Measurements from ENCODE around the gene ZDHHC17.

Gene ZDHHC17

DNA sequence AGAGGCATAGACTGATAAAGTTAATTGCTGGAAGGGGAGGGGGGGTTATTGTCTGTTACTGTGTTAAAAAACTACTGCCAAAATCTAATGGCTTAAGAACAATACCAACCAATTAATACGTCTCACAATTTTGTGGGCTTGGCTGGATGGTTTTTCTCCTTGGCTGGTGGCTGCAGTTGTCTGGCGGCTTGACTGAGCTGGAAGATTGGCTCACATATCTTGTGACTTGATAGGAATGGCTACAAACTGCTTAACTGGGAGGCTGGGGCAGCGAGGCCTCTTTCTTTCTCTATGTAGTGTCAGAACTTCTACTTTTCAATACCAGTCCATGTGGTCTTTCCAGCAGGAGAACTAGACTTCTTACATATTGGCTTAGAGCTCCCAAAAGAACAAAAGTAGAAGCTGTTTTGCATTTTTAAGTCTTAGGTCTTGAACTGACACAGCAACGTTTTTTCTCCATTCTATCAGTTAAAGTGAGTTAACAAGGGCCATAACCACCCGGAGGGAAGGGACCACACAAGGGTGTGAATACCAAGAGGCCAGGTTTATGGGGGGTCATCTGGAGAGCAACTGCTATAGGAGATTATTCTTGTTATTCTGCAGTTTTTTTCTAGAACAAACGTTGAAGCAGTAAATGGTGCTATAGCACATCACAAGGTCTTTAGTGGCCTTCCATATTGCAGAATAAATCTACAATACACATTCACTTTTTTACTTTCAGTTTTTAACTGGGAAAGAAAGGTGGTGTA is 46.9 kb downstream of the ZDHHC17 start:
- H3K4me2 ChIP-seq = no peak overlapping the region
- no peak overlapping the region for H3K9ac ChIP-seq
- no peaks in the 10 kb centered on the region for H3K79me2 ChIP-seq (ENCODE audit: insufficient read depth, low read depth)
- H3K4me3 ChIP-seq (IDR thresholded peaks at IDR 0.05; ENCODE audit: insufficient read depth, low read depth, low read length) = no peak overlapping the region
- no peaks in the 10 kb centered on the region for H4K20me1 ChIP-seq (ENCODE audit: insufficient read depth)
- no peak overlapping the region for H2AFZ ChIP-seq (ENCODE audit: low read depth)
- H3K36me3 ChIP-seq (ENCODE audit: insufficient read depth) = no peaks in the 10 kb centered on the region
- no peak overlapping the region for H3K27ac ChIP-seq
- no peaks in the 10 kb centered on the region for H3K27me3 ChIP-seq (ENCODE audit: insufficient read depth, low read depth)
- TF ChIP-seq, protein P1, sequence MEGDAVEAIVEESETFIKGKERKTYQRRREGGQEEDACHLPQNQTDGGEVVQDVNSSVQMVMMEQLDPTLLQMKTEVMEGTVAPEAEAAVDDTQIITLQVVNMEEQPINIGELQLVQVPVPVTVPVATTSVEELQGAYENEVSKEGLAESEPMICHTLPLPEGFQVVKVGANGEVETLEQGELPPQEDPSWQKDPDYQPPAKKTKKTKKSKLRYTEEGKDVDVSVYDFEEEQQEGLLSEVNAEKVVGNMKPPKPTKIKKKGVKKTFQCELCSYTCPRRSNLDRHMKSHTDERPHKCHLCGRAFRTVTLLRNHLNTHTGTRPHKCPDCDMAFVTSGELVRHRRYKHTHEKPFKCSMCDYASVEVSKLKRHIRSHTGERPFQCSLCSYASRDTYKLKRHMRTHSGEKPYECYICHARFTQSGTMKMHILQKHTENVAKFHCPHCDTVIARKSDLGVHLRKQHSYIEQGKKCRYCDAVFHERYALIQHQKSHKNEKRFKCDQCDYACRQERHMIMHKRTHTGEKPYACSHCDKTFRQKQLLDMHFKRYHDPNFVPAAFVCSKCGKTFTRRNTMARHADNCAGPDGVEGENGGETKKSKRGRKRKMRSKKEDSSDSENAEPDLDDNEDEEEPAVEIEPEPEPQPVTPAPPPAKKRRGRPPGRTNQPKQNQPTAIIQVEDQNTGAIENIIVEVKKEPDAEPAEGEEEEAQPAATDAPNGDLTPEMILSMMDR (conservative IDR thresholded peaks at IDR 0.05; ENCODE audit: low read depth, low read length) = no peak
- no peaks in the 10 kb centered on the region for H3K4me1 ChIP-seq (ENCODE audit: low read depth, poor library complexity, severe bottlenecking)

DNA sequence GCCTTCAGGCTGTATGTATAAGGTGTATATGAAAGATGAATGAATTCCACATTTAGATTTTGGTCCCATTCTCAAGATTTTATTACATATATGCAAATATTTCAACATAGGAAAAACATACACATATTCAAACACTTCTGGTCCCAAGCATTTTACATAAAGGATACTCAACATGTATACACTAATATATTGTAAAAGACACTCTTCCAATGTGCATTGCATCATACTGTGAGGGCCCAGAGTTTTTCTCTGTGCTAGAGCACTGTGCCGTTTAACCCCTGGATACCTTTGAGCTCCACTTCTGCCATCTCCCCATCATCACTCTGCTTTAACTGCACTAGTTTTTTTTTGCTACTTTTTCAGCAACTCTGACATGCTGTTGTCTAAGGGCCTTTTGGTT is 48.1 kb downstream of the ZDHHC17 start:
- Histone ChIP-seq H2AFZ (ENCODE audit: low read depth) (no peak overlapping the region), H3K79me2 (ENCODE audit: insufficient read depth, low read depth) (no peaks in the 10 kb centered on the region), H3K4me1 (ENCODE audit: low read depth, poor library complexity, severe bottlenecking) (no peaks in the 10 kb centered on the region), H3K9ac (no peak overlapping the region), H3K36me3 (ENCODE audit: insufficient read depth) (no peaks in the 10 kb centered on the region), H3K4me2 (no peak overlapping the region), H3K27ac (no peak overlapping the region), H3K27me3 (ENCODE audit: insufficient read depth, low read depth) (no peaks in the 10 kb centered on the region), H4K20me1 (ENCODE audit: insufficient read depth) (no peaks in the 10 kb centered on the region), H3K4me3 (IDR thresholded peaks at IDR 0.05; ENCODE audit: insufficient read depth, low read depth, low read length) (no peak overlapping the region)
- TF ChIP-seq, protein P1 (conservative IDR thresholded peaks at IDR 0.05; ENCODE audit: low read depth, low read length) = no peak

DNA sequence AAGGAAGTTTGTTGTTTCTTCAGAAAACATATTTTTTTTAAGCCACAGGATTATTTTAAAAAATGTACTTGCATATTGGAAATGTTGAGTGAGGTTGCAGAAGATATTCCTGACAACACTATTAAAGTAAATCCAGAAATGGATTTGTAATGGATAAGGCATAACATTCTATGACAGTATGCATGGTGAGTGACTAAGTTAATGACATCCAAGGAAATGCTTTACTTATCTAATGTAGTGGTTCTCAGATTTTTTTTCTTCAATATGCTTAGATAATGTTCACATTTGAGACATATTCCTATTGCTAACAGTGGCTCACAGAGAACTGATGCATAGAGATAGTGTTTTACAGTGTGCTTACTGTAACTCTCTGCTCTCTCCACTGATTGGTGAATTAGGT is 49.4 kb downstream of the ZDHHC17 start:
- Histone ChIP-seq H3K4me2 (no peak overlapping the region), H3K9ac (no peak overlapping the region), H2AFZ (ENCODE audit: low read depth) (no peak overlapping the region), H4K20me1 (ENCODE audit: insufficient read depth) (no peaks in the 10 kb centered on the region), H3K79me2 (ENCODE audit: insufficient read depth, low read depth) (no peaks in the 10 kb centered on the region), H3K36me3 (ENCODE audit: insufficient read depth) (no peaks in the 10 kb centered on the region), H3K4me1 (ENCODE audit: low read depth, poor library complexity, severe bottlenecking) (no peaks in the 10 kb centered on the region), H3K4me3 (IDR thresholded peaks at IDR 0.05; ENCODE audit: insufficient read depth, low read depth, low read length) (no peak overlapping the region), H3K27me3 (ENCODE audit: insufficient read depth, low read depth) (no peaks in the 10 kb centered on the region), H3K27ac (no peak overlapping the region)
- TF ChIP-seq, protein P1 (conservative IDR thresholded peaks at IDR 0.05; ENCODE audit: low read depth, low read length) = no peak

DNA sequence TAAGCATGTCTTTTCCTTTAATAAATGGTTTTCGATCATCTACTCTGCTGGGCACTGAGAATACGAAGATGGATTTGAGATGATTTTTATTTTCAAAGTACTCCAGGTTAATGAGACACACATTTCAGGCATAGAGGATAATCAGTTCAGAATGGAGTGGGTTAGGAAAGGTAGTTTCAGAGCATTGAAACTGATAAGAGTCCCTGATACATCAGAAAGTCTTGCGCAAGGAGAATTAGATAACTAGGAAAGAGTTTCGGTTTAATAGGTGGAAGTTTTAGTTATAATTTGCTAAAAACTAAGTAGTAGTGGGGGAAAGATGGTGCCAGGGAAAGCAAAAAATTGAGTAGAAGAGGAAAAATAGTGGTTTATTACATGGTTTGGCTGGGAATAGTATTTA is 50.1 kb downstream of the ZDHHC17 start:
- H3K36me3 ChIP-seq (ENCODE audit: insufficient read depth) = no peaks in the 10 kb centered on the region
- H2AFZ ChIP-seq (ENCODE audit: low read depth) = no peak overlapping the region
- no peaks in the 10 kb centered on the region for H3K27me3 ChIP-seq (ENCODE audit: insufficient read depth, low read depth)
- no peak overlapping the region for H3K27ac ChIP-seq
- no peak overlapping the region for H3K4me2 ChIP-seq
- H3K4me1 ChIP-seq (ENCODE audit: low read depth, poor library complexity, severe bottlenecking) = no peaks in the 10 kb centered on the region
- TF ChIP-seq, protein P1 (conservative IDR thresholded peaks at IDR 0.05; ENCODE audit: low read depth, low read length) = no peak
- H3K79me2 ChIP-seq (ENCODE audit: insufficient read depth, low read depth) = no peaks in the 10 kb centered on the region
- H4K20me1 ChIP-seq (ENCODE audit: insufficient read depth) = no peaks in the 10 kb centered on the region
- H3K4me3 ChIP-seq (IDR thresholded peaks at IDR 0.05; ENCODE audit: insufficient read depth, low read depth, low read length) = no peak overlapping the region
- no peak overlapping the region for H3K9ac ChIP-seq

Measured in KMS-11 (cell line).